Esophagus squamous epithelium (tissue), 5 donors: ENCODE results near the gene ZNF407. TPM values are rescaled to one million over a fixed set of nuclear protein-coding genes. Genes with fewer than 3 reads are reported as not detected.

Source experiments
- DNase-seq: peaks from one replicate; lab custom pipeline; 2025; lab: John Stamatoyannopoulos, UW
- H3K27ac ChIP-seq, 4 donors: fragments of 200-600 bp; sonication (generic); one replicate each; pipeline ENCODE4 v1.5.1; 2016 to 2019; ENCODE audit warnings: mild to moderate bottlenecking in 1 of 4
- H3K27me3 ChIP-seq, 4 donors: fragments of 200-600 bp; sonication (generic); 1 replicate in 3 of 4; 2 replicates in 1 of 4; pipeline versions ENCODE4 v1.5.1 to v1.6.0; 2017 to 2021; ENCODE audit warnings: antibody characterized with exemption in 1 of 4
- H3K36me3 ChIP-seq, 3 donors: fragments of 200-600 bp; sonication (generic); one replicate each; pipeline ENCODE4 v1.5.1; 2016 to 2019
- H3K4me1 ChIP-seq, 3 donors: fragments of 200-600 bp; sonication (generic); one replicate each; pipeline ENCODE4 v1.5.1; 2017 to 2019
- H3K4me3 ChIP-seq, 4 donors: fragments of 200-600 bp; sonication (generic); 1 replicate in 3 of 4; 2 replicates in 1 of 4; pipeline ENCODE4 v1.5.1; 2016 to 2019; ENCODE audit warnings: mild to moderate bottlenecking in 2 of 4, moderate library complexity in 1 of 4
- H3K9me3 ChIP-seq, 3 donors: fragments of 200-600 bp; sonication (generic); one replicate each; pipeline ENCODE4 v1.5.1; 2016 to 2019
- CTCF ChIP-seq, 6 experiments: fragments of 450-650 bp in 4 of 6; fragments of 200-600 bp in 2 of 6; sonication (generic) in 2 of 6; IDR thresholded peaks; one replicate each; pipeline ENCODE4 v1.5.1; 2016 to 2019; ENCODE audit warnings: antibody characterized with exemption in 6 of 6, mild to moderate bottlenecking in 4 of 6, moderate library complexity in 4 of 6
- POLR2A ChIP-seq, 4 donors: fragments of 450-650 bp; IDR thresholded peaks; one replicate each; pipeline ENCODE4 v1.6.1; 2017; ENCODE audit warnings: antibody characterized with exemption in 4 of 4, mild to moderate bottlenecking in 4 of 4, moderate library complexity in 3 of 4
- WGBS, 2 donors: methylation state at CpG; one replicate each; pipeline ENCODE4 v1.1.5; 2018; 5-methylcytosine and 5-hydroxymethylcytosine counted together
- intact Hi-C: fragments of 100-400 bp; cut with DNase I; formaldehyde crosslinking; loops from one replicate; pipeline ENCODE4 v1.15.0; 2022
- total RNA-seq, 4 donors: library from RNA; depleted of rRNA; stranded (reverse); fragments of >200 nt; gene quantifications; one replicate each; pipeline ENCODE4 v1.1.0, GENCODE V29; 2016
- donor health status: DM: yes; HTN: yes; CAD: no.

ZNF407 gene
- total RNA-seq, 4 donors from 2014 or later = 6.4 to 21.2 (median 13.1) TPM

GRCh38 chr18:74857901-74858300, 260.2 kb downstream of the ZNF407 start:
- intact Hi-C loops = no loop called here
- TF ChIP-seq POLR2A (IDR thresholded peaks at IDR 0.05) (no peak), CTCF (IDR thresholded peaks at IDR 0.05) (no peak)
- WGBS, 2 donors = 86 to 88% methylated on average over 1 of the region's 1 CpG
- Histone ChIP-seq H3K4me3 (no peak overlapping the region), H3K27me3 (no peaks in the 10 kb centered on the region), H3K4me1 (no peaks in the 10 kb centered on the region), H3K36me3 (no peaks in the 10 kb centered on the region), H3K27ac (no peak overlapping the region), H3K9me3 (no peaks in the 10 kb centered on the region)
- no peak for DNase-seq

- Histone ChIP-seq H3K27me3 (no peaks in the 10 kb centered on the region), H3K27ac (no peak overlapping the region), H3K36me3 (no peaks in the 10 kb centered on the region), H3K4me1 (no peaks in the 10 kb centered on the region), H3K4me3 (no peak overlapping the region), H3K9me3 (no peaks in the 10 kb centered on the region)
- WGBS, 2 donors = 71 to 84% methylated on average over 4 of the region's 4 CpGs
- intact Hi-C loops = no loop called here
- no peak for DNase-seq
- TF ChIP-seq CTCF (IDR thresholded peaks at IDR 0.05) (no peak), POLR2A (IDR thresholded peaks at IDR 0.05) (no peak)
Measured at GRCh38 chr18:74861154-74861553, 263.5 kb downstream of the ZNF407 start.

- no peak overlapping the region for H3K4me3 ChIP-seq
- 90 to 94% methylated on average over 4 of the region's 4 CpGs for WGBS, 2 donors
Measured at GRCh38 chr18:74862094-74862493, 264.4 kb downstream of the ZNF407 start.

GRCh38 chr18:74866577-74866976, 268.9 kb downstream of the ZNF407 start:
- TF ChIP-seq POLR2A (IDR thresholded peaks at IDR 0.05) (no peak), CTCF (IDR thresholded peaks at IDR 0.05) (no peak)
- Histone ChIP-seq H3K36me3 (no peaks in the 10 kb centered on the region), H3K9me3 (no peaks in the 10 kb centered on the region), H3K4me3 (no peak overlapping the region), H3K27me3 (no peaks in the 10 kb centered on the region), H3K4me1 (peaks cover 0 to 7% (median 0%) of the 10 kb centered on the region in 3 donors), H3K27ac (no peak overlapping the region)
- 95 to 100% methylated on average over 3 of the region's 3 CpGs for WGBS, 2 donors
- no peak for DNase-seq
- intact Hi-C loops = no loop called here

More at GRCh38 chr18:74862094-74862493, 264.4 kb downstream of the ZNF407 start:
- H3K27ac ChIP-seq = no peak overlapping the region
- intact Hi-C loops = no loop called here
- no peaks in the 10 kb centered on the region for H3K4me1 ChIP-seq
- no peaks in the 10 kb centered on the region for H3K36me3 ChIP-seq
- no peak for DNase-seq
- H3K9me3 ChIP-seq = no peaks in the 10 kb centered on the region
- no peaks in the 10 kb centered on the region for H3K27me3 ChIP-seq
- TF ChIP-seq CTCF (IDR thresholded peaks at IDR 0.05) = no peak
- TF ChIP-seq POLR2A (IDR thresholded peaks at IDR 0.05) = no peak

GRCh38 chr18:74868461-74868860, 270.8 kb downstream of the ZNF407 start:
- Histone ChIP-seq H3K4me3 (no peak overlapping the region), H3K4me1 (peaks cover 0 to 7% (median 0%) of the 10 kb centered on the region in 3 donors), H3K9me3 (no peaks in the 10 kb centered on the region), H3K36me3 (no peaks in the 10 kb centered on the region), H3K27ac (no peak overlapping the region), H3K27me3 (no peaks in the 10 kb centered on the region)
- DNase-seq = no peak
- no peak for TF ChIP-seq CTCF (IDR thresholded peaks at IDR 0.05)
- TF ChIP-seq POLR2A (IDR thresholded peaks at IDR 0.05) = no peak
- WGBS, 2 donors = 87 to 92% methylated on average over 4 of the region's 4 CpGs
- intact Hi-C loops = no loop called here
